ENCODE results near the gene HPX.

Gene HPX, protein sequence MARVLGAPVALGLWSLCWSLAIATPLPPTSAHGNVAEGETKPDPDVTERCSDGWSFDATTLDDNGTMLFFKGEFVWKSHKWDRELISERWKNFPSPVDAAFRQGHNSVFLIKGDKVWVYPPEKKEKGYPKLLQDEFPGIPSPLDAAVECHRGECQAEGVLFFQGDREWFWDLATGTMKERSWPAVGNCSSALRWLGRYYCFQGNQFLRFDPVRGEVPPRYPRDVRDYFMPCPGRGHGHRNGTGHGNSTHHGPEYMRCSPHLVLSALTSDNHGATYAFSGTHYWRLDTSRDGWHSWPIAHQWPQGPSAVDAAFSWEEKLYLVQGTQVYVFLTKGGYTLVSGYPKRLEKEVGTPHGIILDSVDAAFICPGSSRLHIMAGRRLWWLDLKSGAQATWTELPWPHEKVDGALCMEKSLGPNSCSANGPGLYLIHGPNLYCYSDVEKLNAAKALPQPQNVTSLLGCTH

DNA sequence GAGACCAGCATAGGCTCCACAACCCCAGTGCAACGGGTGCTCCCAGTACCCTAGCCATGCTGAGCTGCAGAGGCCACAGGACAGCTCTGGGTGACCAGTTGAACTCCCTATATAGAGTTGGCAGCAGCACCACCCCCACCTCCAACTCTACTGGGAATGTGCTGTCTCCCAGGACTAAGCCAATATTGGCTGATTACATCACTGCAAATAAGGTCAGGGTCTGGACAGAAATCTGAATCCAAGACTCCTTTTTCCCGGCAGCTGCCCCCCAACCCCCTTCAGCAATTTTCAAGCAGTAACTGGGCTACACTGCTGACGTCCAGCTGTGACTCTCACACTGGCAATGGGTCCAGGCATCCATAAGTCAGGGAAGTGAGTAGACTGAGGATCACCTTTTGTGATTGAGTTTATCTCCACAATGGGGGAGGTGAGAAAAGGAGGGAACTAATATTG is at the start of gene HPX:
Gene HPX (minus strand): TSS at position 82 of the 453 bp plus-strand sequence. CDS start 24 bp downstream, at position 58.
- in situ Hi-C loops (cut with HindIII; ENCODE audit: low pct_unique_long_range_greater_than_20kb, low sequenced_read_pairs): no loop called here
- peak in 1 of 2 experiments; percentile 18 for DNase-seq (ENCODE audit: low read depth in 1 of 2, low spot score in 1 of 2)

DNA sequence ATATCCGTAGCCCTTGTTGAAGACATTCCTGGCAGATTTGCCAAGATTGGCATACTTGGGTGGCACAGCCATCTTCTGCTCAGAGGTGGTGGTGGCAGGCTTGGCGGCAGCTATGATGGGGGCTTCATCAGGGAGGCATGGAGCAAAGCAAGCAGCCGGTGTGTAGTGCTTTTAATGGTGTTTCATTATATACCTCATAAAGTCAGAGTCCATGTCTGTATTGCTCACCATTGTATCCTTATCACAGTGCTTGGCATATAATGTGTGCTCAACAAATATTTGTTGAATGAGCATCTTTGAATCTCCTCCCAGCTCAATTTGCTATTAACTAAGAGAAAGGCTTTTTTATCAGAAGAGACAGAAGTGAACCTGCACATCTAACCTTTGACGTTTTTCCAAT is 48.5 kb upstream of the HPX start:
- in situ Hi-C loops (cut with HindIII; ENCODE audit: low pct_unique_long_range_greater_than_20kb, low sequenced_read_pairs): no loop called here
- no peak for DNase-seq (ENCODE audit: low read depth in 1 of 2, low spot score in 1 of 2)
- no peak for TF ChIP-seq JUND (IDR thresholded peaks at IDR 0.05; ENCODE audit: low read depth)

More for the DNA sequence above, at the start of gene HPX:
- no peak for TF ChIP-seq JUND (IDR thresholded peaks at IDR 0.05; ENCODE audit: low read depth)

DNA sequence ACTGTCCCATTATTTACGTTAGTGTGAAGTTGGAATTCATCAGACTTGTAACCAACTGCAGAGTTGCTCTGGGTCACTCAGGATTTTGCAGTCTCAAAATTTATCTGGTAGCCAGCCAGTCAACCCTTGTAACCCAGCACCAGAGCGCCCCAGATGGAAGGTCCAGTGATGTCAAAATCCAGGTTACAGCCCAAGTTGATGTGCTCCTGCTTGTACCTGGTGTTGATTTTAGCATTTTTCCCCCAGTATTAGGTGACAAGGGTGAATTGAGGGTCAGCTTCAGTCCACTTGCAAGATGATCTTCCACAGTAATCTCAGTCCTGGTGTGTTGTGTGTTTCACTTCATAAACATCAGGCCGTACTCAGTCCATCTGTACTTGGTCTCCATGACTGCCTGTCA is 48.0 kb upstream of the HPX start:
- in situ Hi-C loops (cut with HindIII; ENCODE audit: low pct_unique_long_range_greater_than_20kb, low sequenced_read_pairs): no loop called here
- no peak for TF ChIP-seq JUND (IDR thresholded peaks at IDR 0.05; ENCODE audit: low read depth)
- DNase-seq (ENCODE audit: low read depth in 1 of 2, low spot score in 1 of 2): no peak

DNA sequence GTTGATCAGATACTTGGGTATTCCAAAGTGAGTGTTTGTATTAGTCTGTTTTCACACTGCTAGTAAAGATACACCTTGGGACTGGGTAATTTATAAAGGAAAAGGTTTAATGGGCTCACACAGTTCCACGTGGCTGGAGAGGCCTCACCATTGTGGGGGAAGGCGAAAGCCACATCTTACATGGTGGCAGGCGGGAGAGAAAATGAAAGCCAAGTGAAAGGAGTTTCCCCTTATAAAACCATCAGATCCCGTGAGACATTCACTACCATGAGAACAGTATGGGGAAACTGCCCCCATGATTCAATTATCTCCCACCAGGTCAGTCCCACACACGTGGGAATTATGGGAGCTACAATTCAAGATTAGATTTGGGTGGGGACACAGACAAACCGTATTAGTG is 47.6 kb upstream of the HPX start:
- DNase-seq (ENCODE audit: low read depth in 1 of 2, low spot score in 1 of 2): no peak
- TF ChIP-seq JUND (IDR thresholded peaks at IDR 0.05; ENCODE audit: low read depth): no peak
- in situ Hi-C loops (cut with HindIII; ENCODE audit: low pct_unique_long_range_greater_than_20kb, low sequenced_read_pairs): no loop called here

DNA sequence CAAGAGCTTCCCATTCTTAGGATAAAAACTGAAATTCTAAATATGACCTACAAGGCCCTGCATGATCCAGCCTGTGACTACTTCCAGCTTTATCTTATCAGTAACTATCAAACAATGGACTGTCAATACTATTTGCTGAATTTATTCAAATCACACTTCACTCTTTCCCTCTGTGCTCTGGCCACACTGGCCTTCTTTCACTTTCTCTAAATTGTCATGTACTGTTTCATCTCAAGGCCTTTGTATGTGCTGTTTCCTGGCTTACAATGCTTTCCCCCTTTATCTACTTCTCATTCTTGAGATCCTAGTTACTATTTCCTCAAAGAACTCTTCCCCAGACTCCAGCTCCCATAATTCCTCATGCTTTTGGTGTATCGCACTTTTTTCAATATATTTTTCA is 46.2 kb upstream of the HPX start:
- TF ChIP-seq JUND (IDR thresholded peaks at IDR 0.05; ENCODE audit: low read depth): no peak
- in situ Hi-C loops (cut with HindIII; ENCODE audit: low pct_unique_long_range_greater_than_20kb, low sequenced_read_pairs): no loop called here
- no peak for DNase-seq (ENCODE audit: low read depth in 1 of 2, low spot score in 1 of 2)

DNA sequence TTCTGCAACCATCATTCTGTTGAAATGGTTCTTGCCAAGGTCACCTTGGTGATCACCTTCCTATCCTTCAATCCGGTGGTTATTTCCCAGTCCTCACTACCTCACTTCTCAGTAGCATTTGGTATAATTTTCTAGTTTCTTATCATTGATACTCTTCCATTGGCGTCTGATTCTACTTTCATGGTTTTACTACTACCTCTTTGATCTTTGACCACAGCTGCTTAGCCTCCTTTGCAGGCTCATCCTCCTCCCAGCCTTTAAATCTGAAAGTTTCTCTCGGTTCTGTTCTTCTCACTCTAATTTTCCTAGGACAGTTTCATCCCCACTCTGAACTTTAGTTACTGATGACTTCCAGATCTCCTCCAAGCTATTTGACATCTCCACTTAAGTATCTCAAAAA is 45.5 kb upstream of the HPX start:
- no peak for DNase-seq (ENCODE audit: low read depth in 1 of 2, low spot score in 1 of 2)
- no peak for TF ChIP-seq JUND (IDR thresholded peaks at IDR 0.05; ENCODE audit: low read depth)
- in situ Hi-C loops (cut with HindIII; ENCODE audit: low pct_unique_long_range_greater_than_20kb, low sequenced_read_pairs): no loop called here

DNA sequence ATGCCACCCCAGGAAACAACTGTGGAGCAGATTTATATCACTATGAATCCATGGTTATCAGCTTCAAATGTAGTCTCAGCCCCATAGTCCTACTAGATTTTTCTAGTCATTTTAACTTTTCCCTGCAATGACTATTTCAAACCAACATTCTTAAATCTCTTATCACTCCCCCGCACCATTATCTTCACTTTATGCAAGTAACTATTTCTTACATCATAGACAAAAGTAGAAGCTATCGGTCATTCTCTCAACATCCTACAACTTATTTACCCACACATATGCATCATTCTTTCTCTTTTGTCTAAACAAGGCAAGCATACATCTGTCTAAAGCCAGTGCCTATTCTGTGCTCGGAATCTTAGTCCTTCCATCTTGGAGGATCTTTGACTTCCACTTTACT is 44.9 kb upstream of the HPX start:
- no peak for TF ChIP-seq JUND (IDR thresholded peaks at IDR 0.05; ENCODE audit: low read depth)
- DNase-seq (ENCODE audit: low read depth in 1 of 2, low spot score in 1 of 2): no peak
- in situ Hi-C loops (cut with HindIII; ENCODE audit: low pct_unique_long_range_greater_than_20kb, low sequenced_read_pairs): no loop called here

DNA sequence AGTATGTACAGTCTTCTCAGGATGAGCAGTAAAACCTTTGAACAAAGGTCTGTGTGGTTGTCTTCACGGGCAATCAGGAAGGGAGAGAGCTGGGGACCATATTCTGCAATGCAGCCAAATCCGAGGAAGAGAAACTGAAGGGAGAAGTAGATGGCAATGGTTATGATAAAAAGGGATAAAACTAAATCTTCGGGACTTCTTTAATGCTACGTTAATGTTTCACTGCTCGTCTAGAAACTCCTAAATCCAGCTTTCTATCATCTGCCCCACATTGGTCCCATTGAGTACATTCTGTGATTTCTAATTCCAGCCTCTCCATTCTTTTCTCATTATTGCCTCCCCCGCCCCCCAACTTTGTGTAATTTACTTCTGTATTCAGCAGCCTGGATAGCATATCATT is 42.2 kb upstream of the HPX start:
- no peak for DNase-seq (ENCODE audit: low read depth in 1 of 2, low spot score in 1 of 2)
- no peak for TF ChIP-seq JUND (IDR thresholded peaks at IDR 0.05; ENCODE audit: low read depth)
- in situ Hi-C loops (cut with HindIII; ENCODE audit: low pct_unique_long_range_greater_than_20kb, low sequenced_read_pairs): no loop called here

DNA sequence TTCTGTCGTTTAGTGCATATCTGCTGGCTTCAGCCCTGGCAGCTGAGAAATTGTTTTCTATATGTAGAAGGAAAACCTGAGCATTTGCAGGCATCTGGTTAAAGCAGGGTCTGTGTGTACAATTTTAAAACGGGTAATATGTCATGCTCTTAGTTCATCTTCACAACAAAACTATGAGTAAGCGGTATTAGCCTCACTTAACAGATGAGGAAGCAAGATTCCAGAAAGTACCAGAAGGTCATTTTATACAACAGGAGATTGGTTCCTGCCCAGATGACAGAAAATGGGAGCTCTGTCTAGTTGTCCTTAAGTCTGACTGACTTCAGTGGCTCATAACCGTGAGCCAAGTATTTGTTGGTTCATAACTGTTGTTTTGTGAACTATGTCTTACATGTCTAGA is 41.7 kb upstream of the HPX start:
- no peak for DNase-seq (ENCODE audit: low read depth in 1 of 2, low spot score in 1 of 2)
- TF ChIP-seq JUND (IDR thresholded peaks at IDR 0.05; ENCODE audit: low read depth): no peak
- in situ Hi-C loops (cut with HindIII; ENCODE audit: low pct_unique_long_range_greater_than_20kb, low sequenced_read_pairs): no loop called here

DNA sequence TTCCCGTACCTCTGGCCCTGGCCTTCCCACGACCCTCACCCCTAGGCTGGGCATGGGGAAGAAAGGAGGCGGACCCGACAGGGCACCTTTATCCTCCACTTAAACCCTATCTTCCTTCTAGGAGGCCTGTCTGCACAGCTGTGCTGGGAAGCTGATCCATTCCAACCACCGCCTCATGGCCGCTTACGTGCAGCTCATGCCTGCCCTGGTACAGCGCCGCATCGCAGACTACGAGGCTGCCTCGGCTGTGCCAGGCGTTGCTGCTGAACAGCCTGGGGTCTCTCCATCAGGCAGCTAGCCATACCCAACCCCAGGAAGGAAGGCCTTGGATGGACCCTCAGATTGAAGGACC is 41.1 kb upstream of the HPX start:
- DNase-seq (ENCODE audit: low read depth in 1 of 2, low spot score in 1 of 2): no peak
- no peak for TF ChIP-seq JUND (IDR thresholded peaks at IDR 0.05; ENCODE audit: low read depth)
- in situ Hi-C loops (cut with HindIII; ENCODE audit: low pct_unique_long_range_greater_than_20kb, low sequenced_read_pairs): no loop called here

DNA sequence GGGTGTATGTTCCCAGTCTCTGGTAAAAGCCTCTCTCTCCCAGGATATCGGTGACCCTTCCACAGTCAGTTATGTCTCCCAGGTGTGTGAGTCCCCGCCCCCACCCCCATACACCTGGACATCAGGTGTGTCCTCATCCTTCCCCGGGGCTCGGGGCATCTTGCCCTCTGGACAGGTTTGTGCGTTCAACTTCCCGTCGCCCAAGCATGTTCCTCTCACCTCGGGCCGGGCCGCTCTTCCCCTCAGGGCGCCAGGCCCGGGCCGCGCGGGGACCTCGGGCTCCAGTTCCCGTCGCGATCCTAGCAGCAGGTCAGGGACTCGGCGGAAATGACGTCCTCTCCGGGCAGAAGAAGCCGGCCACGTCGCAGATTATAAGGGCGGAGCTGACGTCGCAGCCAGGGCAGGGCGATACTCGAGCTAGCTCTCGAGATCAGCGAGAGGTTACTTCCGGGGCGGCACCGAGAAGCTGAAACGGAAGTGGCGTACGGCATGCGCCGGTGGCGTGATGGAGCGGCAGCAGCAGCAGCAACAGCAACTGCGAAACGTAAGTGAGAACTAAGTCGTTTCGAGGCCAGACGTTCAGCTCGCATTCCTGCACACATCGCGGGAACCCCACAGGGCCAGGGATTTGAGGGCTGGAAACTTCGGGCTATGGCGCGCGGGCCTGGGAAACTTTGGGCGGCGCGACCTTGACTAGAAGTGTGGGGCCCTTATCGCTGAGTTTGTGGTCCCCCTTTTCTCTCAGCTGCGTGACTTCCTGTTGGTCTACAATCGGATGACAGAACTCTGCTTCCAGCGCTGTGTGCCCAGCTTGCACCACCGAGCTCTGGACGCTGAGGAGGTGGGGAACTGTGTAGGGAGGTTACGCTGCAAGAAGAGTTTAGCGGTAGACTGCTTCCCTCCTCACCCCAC is 40.5 kb upstream of the HPX start, which contains the start of the genes ARFIP2 and TIMM10B:
Gene ARFIP2 (minus strand): TSS at position 320 of the 912 bp plus-strand sequence. CDS start 910 bp downstream, outside the sequence.
Gene TIMM10B (plus strand): TSS at position 490 of the 912 bp plus-strand sequence. CDS start 16 bp downstream, at position 506.
- TF ChIP-seq JUND (IDR thresholded peaks at IDR 0.05; ENCODE audit: low read depth): 0 out of 2 replicates have a peak, but pooled peaks have one; percentile 16
- DNase-seq (ENCODE audit: low read depth in 1 of 2, low spot score in 1 of 2): peak; percentile 88 to 96
- in situ Hi-C loops (cut with HindIII; ENCODE audit: low pct_unique_long_range_greater_than_20kb, low sequenced_read_pairs): no loop called here

DNA sequence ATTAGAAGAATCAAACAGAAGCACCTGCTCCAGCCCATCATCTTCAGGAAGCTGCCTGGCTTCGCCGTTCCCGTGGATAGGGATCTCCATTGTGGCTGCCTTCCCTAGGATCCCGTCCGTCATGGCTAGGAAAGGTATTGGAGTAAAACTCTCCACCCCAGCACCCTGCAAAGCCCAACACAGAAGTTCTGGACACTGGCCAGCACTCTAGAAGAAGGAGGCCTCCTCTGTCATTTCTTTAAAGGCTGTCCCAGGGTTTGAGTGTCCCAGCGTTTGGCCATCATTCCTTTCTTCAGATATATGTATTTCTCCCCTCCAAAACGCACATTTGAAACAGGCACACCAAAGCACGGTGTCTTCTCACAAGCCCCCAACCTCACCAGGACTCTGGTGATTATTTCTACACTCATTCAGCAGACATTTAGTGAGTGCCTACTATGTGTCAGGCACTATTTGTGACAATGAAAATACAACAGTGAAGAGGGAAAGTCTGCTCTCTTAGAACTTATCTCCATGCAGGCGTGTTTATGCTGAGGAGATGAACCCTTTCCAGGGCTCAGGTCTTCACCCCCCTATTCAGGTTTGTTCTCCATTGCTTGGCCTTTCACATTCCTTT is 39.6 kb upstream of the HPX start:
- in situ Hi-C loops (cut with HindIII; ENCODE audit: low pct_unique_long_range_greater_than_20kb, low sequenced_read_pairs): no loop called here

More for the DNA sequence above, 39.6 kb upstream of the HPX start:
- peak in 1 of 2 experiments; percentile 35 for DNase-seq (ENCODE audit: low read depth in 1 of 2, low spot score in 1 of 2)
- TF ChIP-seq JUND (IDR thresholded peaks at IDR 0.05; ENCODE audit: low read depth): no peak

Measured in T47D (cell line).